Adipose tissue (tissue), 3 donors: Measurements from ENCODE around the gene TTLL5. TPM values are rescaled to one million over a fixed set of nuclear protein-coding genes. Genes with fewer than 3 reads are reported as not detected.

Experiments used
- H3K27ac ChIP-seq: one replicate; pipeline ENCODE4 v1.5.1; 2013; ENCODE audit warnings: low read depth, low read length
- WGBS, 3 donors: extraction: QIAGEN DNeasy Blood & Tissue Kit; methylation state at CpG; one replicate each; pipeline ENCODE4 v1.1.7; 2013; 5-methylcytosine and 5-hydroxymethylcytosine counted together
- polyA plus RNA-seq, 3 donors: library from polyadenylated mRNA; stranded (reverse); fragments of 200-250 nt; gene quantifications; one replicate each; pipeline ENCODE4 v1.2.3, GENCODE V29; 2013
- donor health status: healthy with polysubstance abuse.
- donor health status: Bipolar disorder and iron deficiency.
- donor health status: healthy.

The TTLL5 gene
- polyA plus RNA-seq, 3 donors: 6.3 to 12.9 (median 8.9) TPM

DNA sequence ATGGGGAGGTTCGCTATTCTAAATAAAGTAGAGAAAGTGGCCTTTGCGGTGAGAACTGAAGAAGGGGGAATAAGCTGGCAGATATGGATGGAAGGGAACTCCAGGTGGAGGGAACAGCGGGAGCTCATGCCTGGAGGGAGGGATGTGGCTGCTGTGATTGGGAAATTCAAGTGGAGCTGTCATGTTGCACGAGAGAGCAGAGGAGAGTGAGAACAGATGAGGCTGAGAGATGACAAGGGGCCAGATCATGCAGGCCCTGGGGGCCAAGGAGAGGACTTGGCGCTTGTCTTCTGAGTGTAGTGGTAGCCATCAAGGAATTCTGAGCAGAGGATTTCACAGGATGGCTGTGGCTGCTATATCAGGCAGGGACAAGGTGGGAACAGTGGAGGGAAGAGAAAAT lies 285.7 kb downstream of the TTLL5 start:
- H3K27ac ChIP-seq: no peak overlapping the region
- WGBS, 3 donors: 91 to 98% (median 92%) methylated on average over 5 of the region's 5 CpGs

DNA sequence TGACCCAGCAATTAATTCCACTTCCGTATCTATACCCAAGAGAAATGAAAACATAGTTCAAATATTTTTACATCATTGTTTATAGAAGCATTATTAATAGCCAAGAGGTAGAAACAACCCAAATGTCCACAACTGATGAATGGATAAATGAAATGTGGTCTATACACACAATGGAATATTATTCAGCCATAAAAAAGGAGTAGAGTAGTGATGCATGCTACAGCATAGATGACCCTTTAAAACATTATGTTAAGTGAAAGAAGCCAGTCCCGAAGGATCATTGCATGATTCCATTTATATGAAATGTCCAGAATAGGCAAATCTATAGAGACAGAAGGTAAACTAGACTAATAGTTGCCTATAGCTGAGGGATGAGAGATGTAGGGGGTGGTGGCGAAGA lies 291.4 kb downstream of the TTLL5 start:
- 94 to 96% (median 95%) methylated on average over 3 of the region's 3 CpGs for WGBS, 3 donors

DNA sequence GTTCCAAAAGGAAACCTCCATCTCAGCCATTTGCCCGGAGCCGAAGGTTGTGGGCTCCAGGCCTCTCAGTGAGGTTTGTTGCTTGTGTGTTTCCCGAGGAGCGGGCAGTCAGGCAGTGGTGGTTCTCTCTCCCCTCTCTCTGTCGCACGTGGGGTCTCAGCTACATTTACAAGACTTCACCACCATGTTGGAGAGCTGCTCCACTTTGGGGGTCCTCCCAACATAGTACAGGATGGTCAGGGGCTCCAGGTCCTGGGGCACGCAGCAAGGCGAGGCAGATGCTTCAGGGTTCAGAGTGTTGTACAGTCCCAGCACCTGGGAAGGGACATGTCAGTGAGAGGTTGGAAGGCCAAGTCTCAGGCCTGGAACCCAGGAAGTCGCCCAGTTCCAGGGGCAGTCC lies 298.0 kb downstream of the TTLL5 start:
- 96 to 97% (median 96%) methylated on average over 9 of the region's 9 CpGs for WGBS, 3 donors
- no peak overlapping the region for H3K27ac ChIP-seq

More for the DNA sequence above, 291.4 kb downstream of the TTLL5 start:
- no peak overlapping the region for H3K27ac ChIP-seq

DNA sequence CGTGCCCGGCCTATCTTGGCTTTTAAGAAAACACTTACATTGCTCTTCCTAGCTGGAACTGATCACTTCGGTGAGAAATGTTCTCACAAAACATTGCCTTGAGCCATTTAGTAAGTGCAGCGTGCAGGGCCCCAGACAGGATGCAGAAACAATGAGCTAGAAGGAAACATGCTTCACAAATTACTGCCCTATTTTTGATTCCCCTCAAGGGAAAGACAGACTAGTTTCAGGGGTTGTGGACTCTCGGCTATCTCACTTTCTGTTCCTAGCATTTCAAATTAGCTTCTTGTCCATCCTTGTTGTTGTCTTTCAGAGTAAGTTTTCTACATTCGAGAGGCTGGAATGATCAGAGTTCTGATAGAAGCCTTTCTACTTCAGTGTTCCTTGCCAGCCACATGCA lies 299.2 kb downstream of the TTLL5 start:
- WGBS, 3 donors: 77 to 86% (median 82%) methylated on average over 6 of the region's 6 CpGs
- H3K27ac ChIP-seq: no peak overlapping the region

DNA sequence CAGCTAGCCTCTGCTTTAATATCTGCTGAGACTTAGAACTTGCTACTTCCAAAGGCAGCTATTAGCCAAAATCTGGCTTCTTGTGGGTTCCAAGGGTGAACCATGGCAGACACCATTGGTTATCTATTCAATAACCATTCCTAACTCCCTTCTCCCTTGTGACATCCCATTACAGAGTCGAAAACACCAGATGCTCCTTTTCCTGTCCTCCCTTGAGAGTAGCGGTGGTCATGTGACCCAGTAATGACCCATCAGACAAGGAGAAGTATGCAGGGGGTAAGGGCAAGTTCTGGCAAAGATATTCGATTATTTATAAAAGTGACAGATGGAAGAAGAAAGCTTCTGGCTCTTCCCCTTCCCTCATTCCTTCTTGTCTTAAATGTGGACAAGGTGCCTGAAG lies 300.6 kb downstream of the TTLL5 start:
- 70 to 77% (median 75%) methylated on average over 3 of the region's 3 CpGs for WGBS, 3 donors
- H3K27ac ChIP-seq: no peak overlapping the region

DNA sequence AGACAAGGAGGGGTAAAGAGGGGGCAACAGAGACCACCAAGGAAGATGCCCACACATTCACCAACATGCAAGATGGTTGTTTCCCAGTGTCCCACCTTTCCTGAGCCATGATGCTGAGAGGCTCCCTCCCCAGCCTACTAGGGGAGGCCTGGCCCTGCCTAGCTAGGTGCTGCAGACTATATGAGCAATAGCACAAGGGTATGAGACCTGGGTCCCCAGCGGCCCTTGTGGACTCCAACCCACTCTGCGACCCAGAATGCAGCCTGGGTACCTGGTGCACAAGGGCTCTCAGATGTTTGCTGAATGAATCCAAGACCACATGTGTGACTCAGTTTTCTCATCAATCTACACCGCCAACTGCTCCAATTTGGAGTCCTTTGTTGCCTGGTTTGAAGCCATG lies 306.8 kb downstream of the TTLL5 start:
- 95 to 99% (median 97%) methylated on average over 3 of the region's 3 CpGs for WGBS, 3 donors
- H3K27ac ChIP-seq: no peak overlapping the region

DNA sequence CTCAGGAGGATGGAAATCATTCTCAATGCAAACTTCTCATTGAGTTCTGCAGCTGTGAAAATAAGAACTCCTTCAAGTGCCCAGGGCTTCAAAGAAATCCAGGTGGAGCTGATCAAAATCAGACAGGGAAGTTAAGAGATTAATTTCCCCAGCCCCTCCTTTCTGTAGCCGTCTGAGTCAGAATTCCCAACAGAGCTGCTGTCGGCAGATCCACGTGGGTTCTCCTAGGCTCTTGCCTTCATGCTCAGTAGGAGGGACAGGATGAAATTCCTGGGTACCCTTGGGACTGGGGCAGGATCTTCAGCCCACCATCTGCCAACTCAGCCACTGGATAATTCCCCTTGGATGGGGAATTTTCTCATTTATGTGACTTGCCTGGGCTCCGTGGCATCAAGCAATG lies 307.4 kb downstream of the TTLL5 start:
- H3K27ac ChIP-seq: no peak overlapping the region
- 39 to 71% (median 53%) methylated on average over 4 of the region's 4 CpGs for WGBS, 3 donors

DNA sequence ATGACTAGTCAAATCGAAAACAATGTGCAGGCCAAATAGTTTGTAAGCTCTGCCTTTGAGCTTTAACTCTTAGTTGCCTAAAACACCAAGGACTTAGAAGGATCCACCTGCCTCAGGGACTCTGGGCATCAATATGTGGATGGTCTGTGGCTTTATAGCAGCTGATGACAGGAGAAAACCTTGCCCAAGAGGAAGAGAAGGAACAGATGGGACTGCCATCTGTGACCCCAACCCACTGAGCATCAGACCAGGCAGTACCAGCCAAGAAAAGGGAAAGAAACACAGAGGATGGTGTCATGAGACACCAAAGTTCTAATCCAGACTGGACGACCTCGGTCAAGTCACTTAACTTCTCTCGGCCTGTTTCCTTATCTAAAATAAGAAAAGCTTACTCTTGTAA lies 308.1 kb downstream of the TTLL5 start:
- H3K27ac ChIP-seq: no peak overlapping the region
- 71 to 77% (median 75%) methylated on average over 4 of the region's 4 CpGs for WGBS, 3 donors

DNA sequence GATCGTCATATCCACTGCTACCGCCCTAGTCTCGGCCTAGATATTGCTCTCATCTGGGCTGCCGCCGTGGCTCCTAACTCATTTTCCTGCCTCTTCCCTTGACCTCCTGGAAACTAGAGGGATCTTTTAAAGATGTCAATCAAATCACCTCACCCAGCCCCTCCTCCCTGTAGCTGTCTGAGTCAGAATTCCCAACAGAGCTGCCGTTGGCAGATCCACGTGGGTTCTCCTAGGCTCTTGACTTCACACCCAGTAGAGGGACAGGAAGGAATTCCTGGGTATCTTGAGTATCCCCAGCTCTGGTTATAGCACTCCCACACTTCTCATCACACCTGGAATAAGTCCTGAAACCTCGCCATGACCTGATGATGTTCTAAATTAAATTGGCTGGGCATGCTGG lies 308.8 kb downstream of the TTLL5 start:
- no peak overlapping the region for H3K27ac ChIP-seq
- 79 to 83% (median 80%) methylated on average over 8 of the region's 8 CpGs for WGBS, 3 donors

DNA sequence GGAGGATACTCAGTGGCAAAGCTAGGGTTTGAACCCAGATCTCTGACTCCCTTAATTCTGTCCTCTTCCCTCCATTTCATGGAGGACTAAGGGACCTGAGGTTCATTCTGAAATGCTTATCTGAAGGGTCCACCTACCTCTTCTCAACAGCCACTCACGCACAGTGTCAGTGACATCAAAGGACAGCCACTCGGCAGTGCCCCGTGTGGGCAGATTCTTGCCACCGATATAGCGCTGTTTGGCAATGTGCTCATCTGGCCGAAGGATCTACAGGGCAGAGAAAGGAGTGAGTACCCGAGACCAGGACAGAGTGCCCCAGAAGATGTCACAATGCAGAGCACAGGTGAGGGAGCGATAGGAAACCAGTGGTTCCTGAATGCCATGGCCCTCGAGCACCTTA lies 309.9 kb downstream of the TTLL5 start:
- WGBS, 3 donors: 87 to 93% (median 93%) methylated on average over 9 of the region's 9 CpGs
- H3K27ac ChIP-seq: no peak overlapping the region

DNA sequence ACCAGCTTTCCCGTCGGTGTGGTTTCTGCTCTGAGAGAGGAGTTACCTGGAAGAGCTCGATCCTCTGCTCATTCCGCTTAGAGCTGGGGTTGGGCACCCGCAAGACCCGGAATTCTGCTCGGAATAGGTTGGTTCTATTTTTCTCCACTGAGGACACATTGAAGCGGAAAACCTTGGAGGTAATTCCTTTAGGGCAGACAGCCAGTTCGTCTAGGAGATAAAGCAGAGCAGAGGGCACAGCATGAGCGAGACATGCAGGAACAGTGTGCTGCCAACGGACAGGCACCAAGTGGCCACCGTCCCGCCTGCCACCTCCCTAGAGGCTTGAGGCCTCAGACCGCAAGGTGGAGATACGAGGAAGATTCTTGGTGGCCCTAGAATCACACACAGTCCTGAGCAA lies 310.5 kb downstream of the TTLL5 start:
- 90 to 94% (median 93%) methylated on average over 15 of the region's 15 CpGs for WGBS, 3 donors
- no peak overlapping the region for H3K27ac ChIP-seq

DNA sequence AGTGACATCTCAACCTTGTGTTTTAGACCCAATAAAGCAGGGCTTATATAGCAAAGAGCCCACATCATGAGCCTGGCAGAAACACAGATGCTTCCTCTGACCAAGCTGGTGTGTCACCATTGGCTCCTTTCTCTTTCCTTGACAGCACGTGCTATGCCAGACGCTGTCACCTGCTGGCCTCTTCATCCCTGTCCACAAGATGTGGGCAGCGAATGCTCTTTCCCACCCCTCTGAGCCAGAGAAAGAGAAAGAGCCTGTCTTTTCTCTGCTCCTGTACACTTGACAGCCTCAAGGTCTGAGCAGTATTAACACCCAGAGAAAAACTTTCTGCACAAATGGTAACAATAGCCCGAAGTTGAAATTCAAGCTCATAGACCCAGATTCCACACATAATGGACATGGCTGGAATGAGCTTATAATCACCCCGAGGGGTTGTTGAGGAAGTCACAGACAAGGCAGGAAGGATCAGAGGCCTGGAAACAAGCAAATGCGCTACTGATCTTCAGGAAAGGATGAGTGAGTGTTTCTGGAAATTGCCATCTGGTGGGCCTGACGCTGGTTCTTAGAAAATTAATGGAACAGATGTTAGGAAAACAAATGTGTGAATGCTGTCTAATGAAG lies 311.9 kb downstream of the TTLL5 start:
- no peak overlapping the region for H3K27ac ChIP-seq
- whole genome bisulfite sequencing, 3 donors: 50 to 56% (median 54%) methylated on average over 7 of the region's 7 CpGs

DNA sequence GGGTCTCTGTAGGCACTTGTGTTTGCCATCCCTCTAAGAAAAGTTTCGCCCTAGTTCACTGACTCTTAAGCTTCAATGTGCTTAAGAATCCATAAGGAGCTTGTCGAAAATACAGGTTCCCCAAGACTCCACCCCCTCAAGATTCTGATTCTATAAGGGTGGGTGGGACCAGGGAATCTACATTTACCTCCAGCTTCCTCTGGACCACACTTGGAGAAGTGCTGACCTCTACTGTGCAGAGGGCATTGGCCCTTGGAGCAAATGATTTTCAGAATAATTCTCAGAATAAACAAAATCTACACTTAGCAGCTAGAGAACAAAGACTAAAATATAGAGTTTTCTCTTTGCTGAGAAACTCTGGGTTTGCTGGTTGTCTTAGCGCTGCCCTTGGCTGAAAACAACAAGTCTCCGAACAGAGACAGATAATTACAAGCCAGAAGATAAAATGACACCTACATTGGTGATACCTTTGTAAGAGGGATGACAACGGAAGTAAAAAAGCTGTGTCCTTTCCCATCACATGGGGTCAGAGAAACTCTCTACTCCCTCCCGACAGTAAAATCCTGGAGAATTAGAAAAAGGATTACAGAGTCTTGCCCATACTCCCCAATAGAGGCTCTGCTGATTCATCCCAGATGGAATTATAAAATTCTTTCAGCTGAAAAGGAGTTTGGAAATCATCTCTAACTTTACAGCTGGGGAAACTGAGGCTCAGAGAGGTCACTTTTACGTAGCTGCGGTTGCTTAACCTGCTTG lies 316.0 kb downstream of the TTLL5 start:
- 65 to 75% (median 70%) methylated on average over 8 of the region's 8 CpGs for WGBS, 3 donors
- H3K27ac ChIP-seq: no peak overlapping the region

DNA sequence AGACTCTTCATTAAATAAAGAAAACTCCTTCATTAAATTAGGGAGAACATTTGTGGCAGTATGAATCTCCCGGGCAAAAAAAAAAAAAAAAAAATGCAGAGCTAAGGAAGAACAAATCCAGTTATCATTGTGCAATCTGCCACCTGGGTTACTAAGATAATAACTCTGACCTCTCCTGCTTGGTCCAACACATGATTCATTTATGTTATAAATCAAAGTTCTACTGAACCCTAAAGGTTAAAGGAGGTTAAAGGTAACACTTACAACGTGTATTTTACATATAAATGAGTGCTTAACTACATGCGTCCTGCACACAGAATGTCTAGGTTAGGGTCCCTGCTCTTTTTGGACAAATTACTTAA lies 316.5 kb downstream of the TTLL5 start:
- 45 to 52% (median 47%) methylated on average over 3 of the region's 3 CpGs for WGBS, 3 donors
- no peak overlapping the region for H3K27ac ChIP-seq

DNA sequence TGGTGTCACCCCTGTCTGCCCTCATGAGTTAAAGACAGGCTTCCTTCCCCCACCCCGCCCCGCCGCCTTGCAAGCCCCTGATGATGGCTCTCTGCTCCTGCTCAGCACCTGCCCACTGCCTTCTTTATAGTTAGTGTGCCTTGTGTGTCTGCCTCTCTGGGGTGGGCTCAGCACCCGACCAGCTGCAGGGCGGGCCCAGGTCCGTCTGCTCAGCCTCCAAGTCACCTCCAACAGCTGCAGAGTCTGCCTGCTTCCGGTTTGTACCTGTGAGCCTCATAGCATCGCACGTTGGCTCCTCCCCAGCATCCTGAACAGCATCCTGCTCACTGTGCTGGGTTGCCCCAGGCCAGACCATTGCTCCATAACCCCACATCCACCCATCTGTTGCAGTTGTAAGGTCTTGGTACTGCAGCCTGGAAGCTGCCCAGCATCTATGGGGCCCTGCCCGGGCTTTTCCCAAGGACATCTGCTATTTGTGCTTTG lies 317.2 kb downstream of the TTLL5 start:
- WGBS, 3 donors: 59 to 67% (median 65%) methylated on average over 10 of the region's 10 CpGs
- no peak overlapping the region for H3K27ac ChIP-seq

DNA sequence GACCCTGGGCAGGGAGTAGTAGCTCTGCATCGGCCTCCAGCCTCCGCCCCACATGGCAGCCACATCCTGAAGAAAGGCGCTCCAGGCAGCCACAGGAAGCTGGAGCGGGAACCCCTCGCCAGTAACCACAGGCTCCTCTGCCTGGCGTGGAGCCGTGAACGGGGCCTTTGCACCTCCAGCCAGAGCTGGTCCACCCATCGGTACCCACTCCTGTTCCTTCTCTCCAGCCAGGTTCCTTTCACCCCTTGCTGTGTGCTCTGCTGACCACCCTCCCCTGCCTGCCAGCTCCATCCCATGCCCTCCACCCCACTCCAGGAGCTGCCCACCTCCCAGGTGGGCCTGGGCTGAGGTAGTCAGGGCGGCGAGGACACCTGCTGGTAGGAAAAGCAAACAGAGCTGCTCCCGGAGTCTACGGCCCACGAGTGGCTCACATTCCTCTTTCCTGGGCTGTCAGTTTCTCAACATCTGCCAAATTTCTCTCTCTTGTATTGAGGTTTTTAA lies 318.1 kb downstream of the TTLL5 start:
- WGBS, 3 donors: 25 to 60% (median 29%) methylated on average over 14 of the region's 14 CpGs
- H3K27ac ChIP-seq: no peak overlapping the region

DNA sequence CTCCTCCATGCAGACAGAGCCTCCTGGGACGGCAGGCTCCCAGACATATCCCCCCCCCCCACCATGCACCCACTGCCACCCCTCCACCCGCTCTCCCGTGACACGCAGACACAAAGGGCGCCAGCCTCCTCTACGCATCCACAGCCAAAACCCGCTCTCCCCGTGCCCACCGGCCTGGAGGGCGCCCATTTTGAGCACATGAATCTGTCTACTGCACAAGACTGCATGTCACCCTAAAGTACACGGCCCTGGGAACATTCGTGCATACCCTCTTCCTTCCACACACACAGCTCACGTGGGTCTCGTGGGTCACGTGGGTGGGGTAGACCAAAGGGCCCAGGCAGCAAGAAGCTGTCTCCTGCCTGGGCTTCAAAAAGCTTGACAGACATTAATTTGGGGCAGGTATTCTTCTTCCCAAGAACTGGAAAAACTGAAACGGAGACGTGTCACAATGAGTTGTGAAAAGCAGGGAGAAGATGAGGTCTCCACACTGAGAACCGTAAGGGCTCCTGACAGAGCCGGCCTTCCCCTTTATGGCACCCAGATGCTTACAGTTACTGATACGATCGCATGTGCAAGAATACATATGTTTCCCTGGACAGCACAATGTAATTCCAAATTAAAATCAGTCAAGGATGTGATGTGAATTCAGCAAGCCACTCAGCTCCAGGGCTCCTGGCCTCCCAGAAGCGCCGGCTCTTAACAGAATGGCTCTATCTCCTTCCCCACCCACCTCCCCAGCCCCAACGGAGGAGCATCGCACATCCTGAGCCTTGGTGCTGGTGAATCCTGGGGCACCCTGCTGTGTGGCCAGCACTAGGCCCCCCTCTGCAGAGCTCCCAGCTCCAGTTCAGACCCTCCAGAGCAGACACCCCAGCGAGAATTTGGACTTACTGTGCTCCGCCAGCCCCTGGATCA lies 318.9 kb downstream of the TTLL5 start:
- H3K27ac ChIP-seq: no peak overlapping the region
- WGBS, 3 donors: 53 to 64% (median 56%) methylated on average over 27 of the region's 27 CpGs

DNA sequence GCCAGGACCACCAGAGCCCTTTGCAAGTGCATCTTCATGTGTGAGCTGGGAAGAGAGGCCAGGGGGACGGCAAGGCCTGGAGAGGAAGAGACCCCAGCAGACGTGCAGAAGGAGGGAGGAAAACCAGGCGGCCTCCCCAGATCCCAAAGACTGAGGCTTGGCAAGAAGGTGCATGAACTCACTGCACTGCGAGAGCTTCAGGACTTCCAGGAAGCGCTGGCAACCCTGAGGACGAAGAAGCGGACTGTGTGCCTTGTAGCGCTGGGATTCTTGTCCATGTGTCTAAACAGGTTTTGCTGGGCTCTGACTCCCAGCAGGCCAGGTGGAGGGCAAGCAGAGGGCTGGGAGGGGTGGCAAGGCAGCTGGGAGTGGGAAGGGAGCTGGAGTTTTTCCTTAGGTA lies 319.8 kb downstream of the TTLL5 start:
- 27 to 57% (median 53%) methylated on average over 8 of the region's 8 CpGs for WGBS, 3 donors
- H3K27ac ChIP-seq: peak overlapping the region; percentile 80
